GM08714 (cell line): Measurements from ENCODE around the gene STXBP3.
"Not testable (repeated sequence)": the region's sequence is repeated elsewhere in the genome, so short reads cannot be mapped to it uniquely, and the experiment has no call there.

Experiments
- H3K4me3 ChIP-seq: fragments of 200-500 bp; sonication (Bioruptor generic); 2 replicates; pipeline ENCODE4 v1.5.1; 2014; ENCODE audit warnings: mild to moderate bottlenecking, low read length, inconsistent platforms
- ZNF274 ChIP-seq: IDR thresholded peaks from 2 replicates; pipeline ENCODE4 v1.6.1; 2012; ENCODE audit warnings: mild to moderate bottlenecking, low read depth, low read length

The STXBP3 gene

GRCh38 chr1:108750476-108751181, 4.2 kb downstream of the STXBP3 start:
- no peak for TF ChIP-seq ZNF274
- no peak overlapping the region for H3K4me3 ChIP-seq

DNA sequence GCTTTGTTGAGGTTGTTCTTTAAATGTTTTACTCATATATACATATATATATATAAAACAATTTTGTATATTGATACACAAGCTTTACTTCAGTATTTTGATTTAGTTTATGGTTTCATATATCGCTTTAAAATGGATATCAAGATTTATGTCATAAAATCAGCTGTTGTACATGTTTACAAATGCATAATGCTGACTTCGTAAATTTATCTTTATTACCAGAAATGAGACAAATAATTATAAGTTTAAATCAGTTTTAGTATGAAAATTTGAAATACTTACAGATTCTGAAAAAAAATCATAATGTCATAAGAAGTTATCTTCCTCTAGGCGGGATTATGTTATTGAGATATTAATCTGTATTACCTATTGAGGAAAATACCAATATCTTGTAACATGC, 6.9 kb downstream of the STXBP3 start:
- TF ChIP-seq ZNF274, result no peak
- no peak overlapping the region for H3K4me3 ChIP-seq

- no peak for TF ChIP-seq ZNF274
Measured at GRCh38 chr1:108758796-108759195, 12.3 kb downstream of the STXBP3 start.

DNA sequence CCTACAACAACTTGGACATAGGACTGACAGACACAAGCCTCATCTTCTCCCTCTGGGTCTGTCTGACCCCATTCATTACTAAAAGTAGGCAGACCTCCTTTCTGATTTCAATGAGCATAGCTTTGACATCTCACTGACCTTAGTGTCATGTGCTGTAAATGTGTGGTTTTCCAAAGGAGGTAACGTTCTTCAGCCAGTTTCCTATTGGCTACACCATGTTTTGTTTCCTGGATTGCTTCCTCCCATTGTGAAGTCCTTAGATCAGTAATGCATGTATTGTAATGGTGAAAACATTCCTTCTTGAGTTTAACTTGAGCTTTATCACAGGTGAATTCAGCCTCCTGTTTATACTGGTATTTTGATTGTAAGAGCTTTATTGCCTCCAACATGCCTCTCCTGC, 20.6 kb downstream of the STXBP3 start:
- no peak overlapping the region for H3K4me3 ChIP-seq
- no peak for TF ChIP-seq ZNF274

More at GRCh38 chr1:108758796-108759195, 12.3 kb downstream of the STXBP3 start:
- no peak overlapping the region for H3K4me3 ChIP-seq

DNA sequence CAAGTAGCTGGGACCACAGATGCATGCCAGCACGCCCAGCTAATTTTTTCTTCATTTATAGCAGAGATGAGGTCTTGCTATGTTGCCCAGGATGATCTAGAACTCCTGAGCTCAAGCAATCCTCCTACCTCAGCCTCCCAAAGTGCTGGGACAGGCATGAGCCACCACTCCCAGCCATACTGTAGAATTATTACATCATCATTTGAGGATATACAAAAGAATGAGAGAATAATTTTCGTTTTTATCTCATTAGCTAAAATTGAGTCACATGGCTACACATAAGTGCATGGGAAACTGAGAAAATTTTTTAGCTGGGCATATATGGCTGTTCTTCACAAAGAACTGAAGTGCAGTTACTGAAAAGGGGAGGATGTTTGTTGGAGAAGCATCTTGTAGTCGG, 21.2 kb downstream of the STXBP3 start:
- no peak overlapping the region for H3K4me3 ChIP-seq
- TF ChIP-seq ZNF274, result no peak

DNA sequence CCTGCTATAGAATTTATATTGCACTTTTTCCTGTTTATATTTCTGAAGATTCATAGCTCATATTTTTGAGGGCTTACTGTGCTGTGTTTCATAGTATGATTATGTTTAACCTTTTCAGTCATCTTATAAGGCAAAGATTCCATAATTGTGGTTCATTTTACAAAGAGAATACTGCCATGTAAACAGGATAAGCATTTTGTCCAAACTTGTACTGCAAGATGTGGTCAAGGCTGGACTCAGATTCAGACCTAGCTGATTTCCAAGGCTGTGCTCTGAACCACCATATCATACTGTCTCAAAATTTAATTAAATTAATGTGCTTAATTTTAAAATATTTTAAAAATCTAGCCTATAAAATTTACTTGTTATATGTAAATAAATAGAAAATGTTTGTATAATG, 31.4 kb downstream of the STXBP3 start:
- H3K4me3 ChIP-seq, result no peak overlapping the region
- TF ChIP-seq ZNF274, result no peak

GRCh38 chr1:108779455-108779854, 33.0 kb downstream of the STXBP3 start:
- H3K4me3 ChIP-seq, result no peak overlapping the region
- no peak for TF ChIP-seq ZNF274

DNA sequence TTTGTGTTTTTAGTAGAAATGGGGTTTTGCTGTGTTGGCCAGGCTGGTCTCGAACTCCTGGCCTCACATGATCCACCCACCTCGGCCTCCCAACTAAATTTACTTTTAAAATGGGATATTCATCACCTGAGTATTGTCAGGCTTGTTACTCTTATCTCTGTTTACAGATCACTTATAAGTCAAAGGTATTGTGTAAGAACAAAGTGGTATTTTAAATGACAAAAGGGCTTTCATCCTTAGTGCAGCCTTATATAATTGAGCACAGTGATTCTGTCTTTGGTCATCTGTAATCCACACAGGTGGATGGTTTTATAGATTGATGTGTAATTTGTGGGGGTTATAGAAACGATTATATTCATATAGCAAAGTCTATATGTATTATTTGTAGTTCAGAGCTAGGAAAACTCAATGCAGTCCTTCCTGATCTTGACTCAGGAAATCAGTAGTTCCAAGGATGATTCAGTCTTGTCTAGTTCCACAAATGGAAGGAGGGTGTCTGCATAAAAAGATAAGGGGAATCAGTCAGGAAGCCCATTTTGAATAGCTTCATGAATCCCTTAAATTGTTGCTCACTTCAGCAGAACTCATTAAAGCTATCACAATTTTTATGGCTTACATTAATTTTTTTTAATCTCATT, 34.6 kb downstream of the STXBP3 start:
- no peak for TF ChIP-seq ZNF274
- no peak overlapping the region for H3K4me3 ChIP-seq

DNA sequence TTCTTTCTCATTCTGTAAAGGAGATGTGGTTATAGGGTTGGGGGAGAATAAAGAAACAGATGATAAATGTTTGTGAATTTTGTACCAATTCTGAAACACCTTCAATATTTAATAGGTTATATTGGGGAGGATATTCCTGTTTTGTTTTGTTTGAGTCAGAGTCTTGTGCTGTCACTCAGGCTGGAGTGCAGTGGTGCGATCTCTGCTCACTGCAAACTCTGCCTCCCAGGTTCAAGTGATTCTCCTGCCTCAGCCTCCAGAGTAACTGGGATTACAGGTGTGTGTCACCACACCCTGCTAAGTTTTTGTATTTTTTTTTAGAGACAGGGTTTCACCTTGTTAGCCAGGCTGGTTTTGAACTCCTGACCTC, 35.1 kb downstream of the STXBP3 start:
- not testable (repeated sequence) for H3K4me3 ChIP-seq

DNA sequence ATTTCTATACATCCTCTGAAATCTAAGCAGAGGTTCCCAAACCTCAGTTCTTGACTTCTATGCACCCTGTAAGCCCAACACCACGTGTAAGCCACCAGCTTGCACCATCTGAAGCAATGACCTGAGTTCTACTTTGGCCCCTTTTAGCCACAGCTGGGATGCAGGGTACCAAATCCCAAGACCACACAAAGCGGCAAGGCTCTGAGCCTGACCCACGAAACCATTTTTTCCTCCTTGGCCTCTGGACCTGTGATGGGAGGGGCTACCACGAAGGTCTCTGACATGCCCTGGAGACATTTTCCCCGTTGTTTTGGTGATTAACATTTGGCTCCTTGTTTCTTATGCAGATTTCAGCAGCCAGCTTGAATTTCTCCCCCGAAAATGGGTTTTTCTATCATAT, 38.8 kb downstream of the STXBP3 start:
- TF ChIP-seq ZNF274, result no peak

DNA sequence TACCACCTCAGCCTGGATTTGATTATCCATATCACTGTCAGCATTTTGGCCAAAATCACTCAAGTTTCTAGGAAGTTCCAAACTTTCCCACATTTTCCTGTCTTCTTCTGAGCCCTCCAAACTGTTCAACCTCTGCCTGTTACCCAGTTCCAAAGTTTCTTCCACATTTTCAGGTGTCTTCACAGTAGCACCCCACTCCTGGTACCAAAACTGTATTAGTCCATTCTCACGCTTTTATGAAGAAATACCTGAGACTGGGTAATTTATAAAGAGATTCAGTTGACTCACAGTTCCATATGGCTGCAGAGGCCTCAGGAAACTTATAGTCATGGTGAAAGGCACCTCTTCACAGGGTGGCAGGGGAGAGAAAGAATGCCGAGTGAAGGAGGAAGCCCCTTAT, 39.4 kb downstream of the STXBP3 start:
- TF ChIP-seq ZNF274, result no peak
- H3K4me3 ChIP-seq, result no peak overlapping the region

More for the DNA sequence above, 38.8 kb downstream of the STXBP3 start:
- no peak overlapping the region for H3K4me3 ChIP-seq

DNA sequence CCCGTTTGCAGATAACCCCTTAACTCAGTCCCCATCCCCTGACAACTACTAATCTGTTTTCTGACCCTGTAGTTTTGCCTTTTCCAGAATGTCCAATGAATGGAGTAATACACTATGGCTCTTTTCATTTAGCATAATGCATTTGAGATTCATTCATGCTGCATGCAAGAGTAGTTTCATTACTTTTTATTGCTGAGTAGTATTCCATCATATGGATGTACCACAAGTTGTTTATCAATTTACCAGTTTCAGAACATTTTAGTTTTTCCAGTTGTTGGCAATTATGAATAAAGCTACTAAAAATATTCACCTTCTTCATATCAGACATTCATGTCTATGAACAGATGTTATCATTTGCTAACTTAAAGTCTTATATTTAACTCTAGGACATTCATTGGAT, 45.3 kb downstream of the STXBP3 start:
- no peak overlapping the region for H3K4me3 ChIP-seq
- TF ChIP-seq ZNF274, result no peak

- no peak for TF ChIP-seq ZNF274
- no peak overlapping the region for H3K4me3 ChIP-seq
Measured at GRCh38 chr1:108792420-108792819, 45.9 kb downstream of the STXBP3 start.

DNA sequence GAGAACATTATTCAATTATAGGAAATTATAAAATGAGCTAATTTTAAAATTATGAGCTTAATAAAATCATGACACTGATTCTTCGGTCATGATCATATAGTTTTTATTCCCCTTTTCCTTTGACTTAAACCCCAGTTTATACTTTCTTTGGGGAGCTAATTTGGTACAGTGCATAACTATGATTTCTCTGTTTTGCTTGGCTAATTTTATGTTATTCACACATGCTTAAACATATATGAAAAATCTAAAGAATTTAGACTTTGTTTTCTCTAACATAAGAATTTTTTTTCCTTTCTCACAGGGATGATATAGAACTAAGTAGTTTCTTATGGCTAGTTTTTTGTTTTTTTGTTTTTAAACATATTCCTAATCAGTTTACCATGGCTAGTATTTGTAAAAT, 52.5 kb downstream of the STXBP3 start:
- H3K4me3 ChIP-seq, result no peak overlapping the region
- no peak for TF ChIP-seq ZNF274

- no peak overlapping the region for H3K4me3 ChIP-seq
- no peak for TF ChIP-seq ZNF274
Measured at GRCh38 chr1:108801101-108801500, 54.6 kb downstream of the STXBP3 start.

GRCh38 chr1:108803548-108803947, 57.1 kb downstream of the STXBP3 start:
- no peak for TF ChIP-seq ZNF274

More at GRCh38 chr1:108803548-108803947, 57.1 kb downstream of the STXBP3 start:
- no peak overlapping the region for H3K4me3 ChIP-seq
